Omental fat pad (tissue), 4 donors: ENCODE measurements around the gene IFI16. TPM values are rescaled to one million over a fixed set of nuclear protein-coding genes. Genes with fewer than 3 reads are reported as not detected.
"Not testable (repeated sequence)": the region's sequence is repeated elsewhere in the genome, so short reads cannot be mapped to it uniquely, and the experiment has no call there.

Experiments used
- ATAC-seq: fragments of 150-250 bp; one replicate; pipeline ENCODE4 v1.9.1; 2016; ENCODE audit warnings: mild to moderate bottlenecking, moderate library complexity; ENCODE audit not compliant: low FRiP score
- DNase-seq: peaks from one replicate; pipeline ENCODE4 v3.0.0-alpha.2; 2019; ENCODE audit warnings: low spot score
- CTCF ChIP-seq, 3 donors: fragments of 450-650 bp; IDR thresholded peaks; one replicate each; pipeline ENCODE4 v1.5.1; 2016 to 2017; ENCODE audit warnings: antibody characterized with exemption in 3 of 3, mild to moderate bottlenecking in 3 of 3, moderate library complexity in 2 of 3
- total RNA-seq, 4 donors: library from RNA; depleted of rRNA; stranded (reverse); fragments of >200 nt; gene quantifications; one replicate each; pipeline ENCODE4 v1.1.0, GENCODE V29; 2016

The IFI16 gene
- total RNA-seq, 4 donors from 2014 or later: 94.5 to 304 (median 131) TPM

DNA sequence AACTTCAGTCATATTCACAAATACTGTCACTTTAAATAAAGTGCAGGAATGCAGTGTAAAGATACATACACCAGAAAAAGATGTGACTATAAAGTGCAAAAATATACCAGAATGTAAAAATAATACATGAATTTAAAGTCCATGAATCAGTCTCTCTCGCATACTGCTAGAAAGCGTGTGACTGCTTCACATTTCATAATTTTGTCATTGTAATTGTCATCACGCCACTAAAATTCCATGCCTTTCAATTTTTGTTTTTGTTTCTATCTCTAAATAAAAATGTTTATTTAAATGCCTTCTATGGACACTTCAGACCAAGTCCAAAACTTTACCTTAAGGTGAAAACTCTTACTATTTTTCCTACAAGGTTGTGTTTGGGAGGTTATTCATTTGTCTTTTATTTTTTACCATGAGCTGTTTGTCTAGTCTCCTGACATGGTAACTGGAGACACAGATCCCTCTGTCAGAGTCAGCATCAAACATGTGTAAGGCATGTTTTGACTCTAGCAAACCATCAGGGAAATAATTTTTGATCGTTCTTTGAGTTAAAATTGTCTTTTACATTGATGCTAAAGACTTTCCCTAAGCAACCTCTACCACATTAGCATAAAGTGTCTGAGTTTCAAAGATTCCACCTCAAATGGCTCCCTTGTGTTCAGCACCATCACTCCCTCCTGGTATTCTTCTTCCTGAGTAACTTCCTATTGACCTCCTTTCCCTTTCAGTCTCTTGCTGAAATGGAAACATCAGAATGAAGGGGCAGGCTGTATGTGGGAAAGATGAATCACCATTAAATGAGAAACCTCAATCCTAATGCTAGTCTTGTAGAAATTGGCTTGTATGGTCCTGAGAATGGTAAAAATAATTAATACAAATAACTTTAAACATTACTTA lies 80.8 kb downstream of the IFI16 start:
- no peak for TF ChIP-seq CTCF (IDR thresholded peaks at IDR 0.05)
- DNase-seq (no peak), ATAC-seq (no peak)

GRCh38 chr1:159091180-159091560 lies 81.5 kb downstream of the IFI16 start:
- TF ChIP-seq CTCF (IDR thresholded peaks at IDR 0.05): no peak
- ATAC-seq: no peak
- DNase-seq: no peak

DNA sequence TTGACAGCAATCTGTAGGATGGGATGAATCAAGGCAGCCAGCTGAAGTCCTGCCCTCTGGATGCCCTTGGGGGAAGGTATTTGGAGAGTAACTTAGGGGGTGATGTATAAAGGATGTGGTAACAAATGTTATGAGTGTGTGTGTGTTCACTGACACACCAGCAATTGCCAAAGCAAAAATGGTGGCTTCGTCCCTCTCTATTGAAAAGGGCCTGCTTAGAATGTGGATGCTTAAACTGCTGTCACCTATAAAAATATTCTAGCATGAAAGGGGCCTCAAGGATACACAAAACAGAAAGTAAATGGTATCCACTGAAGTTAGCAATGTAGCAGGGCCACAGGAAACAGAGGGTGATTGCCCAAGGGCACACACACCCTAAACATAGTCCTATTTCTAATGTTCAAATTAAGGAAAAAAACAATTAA lies 81.9 kb downstream of the IFI16 start:
- no peak for ATAC-seq
- no peak for TF ChIP-seq CTCF (IDR thresholded peaks at IDR 0.05)
- no peak for DNase-seq

DNA sequence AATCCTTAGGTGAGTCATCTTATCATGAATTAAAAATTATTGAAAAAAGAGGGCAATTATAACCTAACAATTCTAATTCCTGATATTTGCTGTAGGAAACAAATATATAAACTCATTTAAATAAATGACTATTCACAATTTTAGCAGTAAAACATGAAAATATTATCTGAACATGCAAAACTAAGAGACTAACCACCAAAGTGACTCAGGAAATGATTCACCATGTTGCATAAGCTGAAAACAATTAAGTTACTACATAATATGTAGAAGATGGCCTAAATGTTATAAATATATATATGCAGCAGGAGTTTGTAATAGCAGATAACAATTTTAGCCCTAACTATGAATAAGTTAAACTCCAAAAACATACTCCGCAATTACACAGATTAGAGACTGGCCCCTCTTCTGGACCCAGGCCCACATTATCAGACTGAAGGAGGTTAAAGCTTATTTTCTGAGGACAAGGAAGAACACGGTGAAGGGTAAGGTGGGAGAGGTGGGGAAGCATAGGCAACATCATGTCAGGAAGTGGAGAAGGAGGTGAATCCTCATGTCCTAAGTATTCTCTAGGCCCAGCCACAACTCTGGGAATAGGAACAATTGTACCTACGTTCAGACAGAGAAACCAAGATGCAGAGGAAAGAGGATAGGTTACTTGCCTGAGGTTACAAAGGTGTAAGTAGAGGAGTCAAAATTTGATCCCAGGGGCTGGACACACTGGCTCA lies 82.5 kb downstream of the IFI16 start:
- DNase-seq (no peak), ATAC-seq (no peak)
- TF ChIP-seq CTCF (IDR thresholded peaks at IDR 0.05): no peak

GRCh38 chr1:159098596-159098995 lies 88.9 kb downstream of the IFI16 start:
- no peak for TF ChIP-seq CTCF (IDR thresholded peaks at IDR 0.05)
- no peak for DNase-seq

DNA sequence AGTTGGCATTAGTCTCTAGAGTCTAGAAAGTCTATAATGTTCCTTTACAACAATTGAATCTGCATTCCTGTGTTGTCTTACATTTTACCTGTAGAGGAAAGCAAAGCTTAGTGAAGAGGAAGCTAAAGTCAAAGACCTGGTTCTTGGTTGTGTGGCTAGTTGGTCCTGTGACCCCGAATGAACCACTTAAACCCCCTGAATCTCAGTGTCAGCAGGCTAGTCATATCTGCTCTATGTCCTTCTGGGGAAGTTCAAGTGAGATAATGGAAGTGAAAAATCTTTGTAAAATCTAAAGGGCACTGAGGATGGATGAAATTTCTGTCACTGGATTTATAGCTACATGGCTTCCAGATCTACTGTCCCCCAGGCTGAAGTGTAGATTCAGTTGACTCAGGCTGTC lies 90.9 kb downstream of the IFI16 start:
- no peak for TF ChIP-seq CTCF (IDR thresholded peaks at IDR 0.05)

More at GRCh38 chr1:159098596-159098995, 88.9 kb downstream of the IFI16 start:
- no peak for ATAC-seq

DNA sequence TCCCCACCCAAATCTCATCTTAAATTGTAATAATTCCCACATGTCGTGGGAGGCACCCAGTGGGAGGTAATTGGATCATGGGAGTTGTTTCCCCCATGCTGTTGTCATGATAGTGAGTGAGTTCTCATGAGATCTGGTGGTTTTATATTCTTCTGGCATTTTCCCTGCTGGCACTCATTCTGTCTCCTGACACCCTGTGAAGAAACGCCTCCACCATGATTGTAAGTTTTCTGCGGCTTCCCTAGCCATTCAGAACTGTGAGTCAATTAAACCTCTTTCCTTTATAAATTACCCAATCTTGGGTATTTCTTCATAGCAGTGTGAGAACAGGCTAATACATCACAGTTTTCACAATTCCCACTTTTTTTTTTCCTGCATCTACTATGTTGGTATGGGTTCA lies 93.3 kb downstream of the IFI16 start:
- not testable (repeated sequence) for DNase-seq, ATAC-seq

More for the DNA sequence above, 90.9 kb downstream of the IFI16 start:
- DNase-seq: no peak
- ATAC-seq: no peak

Other genes starting within 250 kb of the IFI16 start
- gene OR6N1, start 237.7 kb upstream of the IFI16 start, total RNA-seq: not detected
- gene OR6N2, start 228.7 kb upstream of the IFI16 start, total RNA-seq: not detected
- gene MNDA, start 178.6 kb upstream of the IFI16 start, total RNA-seq: 10 to 100 TPM in 2 of 4 donors, 1 to 10 TPM in 2; 7.4 to 27.0 (median 17.9) TPM
- gene PYHIN1, start 78.4 kb upstream of the IFI16 start, total RNA-seq: 1 to 10 TPM; 2.3 to 7.4 (median 3.9) TPM
- gene AIM2, start 66.9 kb downstream of the IFI16 start, total RNA-seq: 1 to 10 TPM in 2 of 4 donors, under 1 TPM in 2; 0.46 to 5.2 (median 1.2) TPM
- 10 to 100 TPM in 3 of 4 donors, 1 to 10 TPM in 1; 3.9 to 34.4 (median 12.9) TPM for gene CADM3, start 161.7 kb downstream of the IFI16 start, total RNA-seq
- gene ACKR1, start 195.0 kb downstream of the IFI16 start, total RNA-seq: 100 to 1,000 TPM in 2 of 4 donors, 10 to 100 TPM in 2; 72.3 to 360 (median 125) TPM